NCI-H82 (cell line): Measurements from ENCODE around the gene PLOD3.
"Not testable (repeated sequence)": the region's sequence is repeated elsewhere in the genome, so short reads cannot be mapped to it uniquely, and the experiment has no call there.

Experiments used
- DNase-seq: peaks from one replicate; lab custom pipeline; 2025; lab: John Stamatoyannopoulos, UW

PLOD3 gene, protein sequence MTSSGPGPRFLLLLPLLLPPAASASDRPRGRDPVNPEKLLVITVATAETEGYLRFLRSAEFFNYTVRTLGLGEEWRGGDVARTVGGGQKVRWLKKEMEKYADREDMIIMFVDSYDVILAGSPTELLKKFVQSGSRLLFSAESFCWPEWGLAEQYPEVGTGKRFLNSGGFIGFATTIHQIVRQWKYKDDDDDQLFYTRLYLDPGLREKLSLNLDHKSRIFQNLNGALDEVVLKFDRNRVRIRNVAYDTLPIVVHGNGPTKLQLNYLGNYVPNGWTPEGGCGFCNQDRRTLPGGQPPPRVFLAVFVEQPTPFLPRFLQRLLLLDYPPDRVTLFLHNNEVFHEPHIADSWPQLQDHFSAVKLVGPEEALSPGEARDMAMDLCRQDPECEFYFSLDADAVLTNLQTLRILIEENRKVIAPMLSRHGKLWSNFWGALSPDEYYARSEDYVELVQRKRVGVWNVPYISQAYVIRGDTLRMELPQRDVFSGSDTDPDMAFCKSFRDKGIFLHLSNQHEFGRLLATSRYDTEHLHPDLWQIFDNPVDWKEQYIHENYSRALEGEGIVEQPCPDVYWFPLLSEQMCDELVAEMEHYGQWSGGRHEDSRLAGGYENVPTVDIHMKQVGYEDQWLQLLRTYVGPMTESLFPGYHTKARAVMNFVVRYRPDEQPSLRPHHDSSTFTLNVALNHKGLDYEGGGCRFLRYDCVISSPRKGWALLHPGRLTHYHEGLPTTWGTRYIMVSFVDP

DNA sequence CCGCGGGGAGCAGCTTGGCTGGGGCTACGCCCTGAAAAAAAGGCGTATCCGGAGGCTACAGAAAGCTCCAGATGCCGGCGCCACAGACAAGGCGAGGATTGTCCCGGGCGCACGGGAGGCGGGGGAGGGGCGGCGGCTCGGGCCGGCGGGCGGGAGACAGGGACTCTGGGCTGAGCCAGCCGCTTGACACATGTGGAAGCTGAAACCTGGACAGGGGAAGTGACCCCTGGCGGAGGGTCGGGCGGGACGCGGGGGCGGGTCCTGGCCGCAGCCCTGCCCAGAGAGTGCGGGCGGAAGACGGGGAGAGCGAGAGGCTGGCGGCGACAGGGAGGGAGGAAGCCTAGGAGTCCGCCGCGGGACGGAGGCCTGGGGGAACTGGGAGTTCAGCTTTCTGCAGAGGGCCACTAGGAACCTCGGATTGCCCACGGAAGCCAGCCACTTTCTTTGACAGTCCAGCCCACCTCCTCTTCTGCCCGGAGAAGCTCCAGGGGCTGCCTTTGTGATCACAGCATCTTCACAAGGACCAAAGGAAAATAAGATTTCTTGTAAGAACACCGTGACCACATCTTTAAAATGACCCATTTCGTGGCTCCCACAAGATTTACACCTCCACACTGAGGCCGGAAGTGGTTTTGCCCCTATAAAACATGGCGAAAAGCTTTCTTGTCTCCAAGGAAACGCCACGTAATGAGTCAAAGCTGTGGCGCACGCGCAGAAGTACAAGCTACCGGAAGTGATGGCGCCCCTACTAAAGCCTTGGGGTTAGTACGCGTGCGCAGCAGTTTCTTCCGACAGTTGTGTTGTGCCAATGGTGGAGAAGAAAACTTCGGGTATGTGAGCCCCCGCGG is at the start of gene PLOD3, which contains the start of gene ZNHIT1:
Gene PLOD3, minus strand, starts transcription at position 194 of the 848 bp plus-strand sequence. CDS start 307 bp downstream, outside the sequence.
Gene ZNHIT1, plus strand, starts transcription at position 778 of the 848 bp plus-strand sequence. Its CDS starts 31 bp downstream, at position 809.
- peak; percentile 99 for DNase-seq

- no peak for DNase-seq
Measured at GRCh38 chr7:101265622-101266516, 48.5 kb upstream of the PLOD3 start.

GRCh38 chr7:101264102-101264706 is 46.8 kb upstream of the PLOD3 start:
- DNase-seq = not testable (repeated sequence)

DNA sequence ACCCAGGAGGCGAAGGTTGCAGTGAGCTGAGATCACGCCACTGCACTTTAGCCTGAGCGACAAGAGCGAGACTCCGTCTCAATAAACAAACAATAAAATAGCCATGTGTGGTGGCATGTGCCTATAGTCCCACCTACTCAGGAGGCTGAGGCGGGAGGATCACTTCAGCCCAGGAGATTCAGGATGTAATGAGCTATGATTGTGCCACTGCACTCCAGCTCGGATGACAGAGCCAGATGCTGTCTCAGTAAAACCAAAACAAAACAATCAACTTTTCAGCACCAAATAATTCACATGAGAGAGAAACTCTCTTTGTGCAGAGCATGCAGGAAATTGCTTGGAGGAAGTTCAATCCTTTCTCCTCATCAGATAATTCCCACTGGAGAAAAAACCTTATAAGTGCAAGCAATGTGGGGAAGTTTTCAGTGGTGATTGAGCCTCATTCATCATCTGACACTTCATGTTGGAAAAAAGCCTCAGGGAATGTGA is 40.9 kb upstream of the PLOD3 start:
- DNase-seq = no peak

DNA sequence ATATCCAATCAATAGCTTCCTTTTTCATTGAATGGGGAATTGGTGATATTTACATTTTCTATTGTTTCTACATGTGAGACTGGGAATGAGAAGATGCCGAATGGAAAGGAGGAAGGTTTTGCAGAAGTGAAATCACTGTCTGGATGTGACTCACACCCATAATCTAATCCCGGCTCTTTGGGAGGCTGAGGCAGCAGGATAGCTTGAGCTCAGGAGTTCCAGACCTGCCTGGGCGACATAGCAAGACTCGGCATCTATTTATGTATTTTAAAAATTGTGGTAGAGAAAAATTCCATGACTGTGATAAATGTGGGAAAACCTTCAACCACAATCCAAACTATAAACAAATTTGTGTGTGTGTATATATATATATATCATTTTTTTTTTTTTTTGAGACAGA is 38.4 kb upstream of the PLOD3 start:
- DNase-seq = no peak

GRCh38 chr7:101253199-101253598 is 35.8 kb upstream of the PLOD3 start:
- DNase-seq = not testable (repeated sequence)

GRCh38 chr7:101251871-101252659 is 34.7 kb upstream of the PLOD3 start:
- DNase-seq = peak; percentile 98

DNA sequence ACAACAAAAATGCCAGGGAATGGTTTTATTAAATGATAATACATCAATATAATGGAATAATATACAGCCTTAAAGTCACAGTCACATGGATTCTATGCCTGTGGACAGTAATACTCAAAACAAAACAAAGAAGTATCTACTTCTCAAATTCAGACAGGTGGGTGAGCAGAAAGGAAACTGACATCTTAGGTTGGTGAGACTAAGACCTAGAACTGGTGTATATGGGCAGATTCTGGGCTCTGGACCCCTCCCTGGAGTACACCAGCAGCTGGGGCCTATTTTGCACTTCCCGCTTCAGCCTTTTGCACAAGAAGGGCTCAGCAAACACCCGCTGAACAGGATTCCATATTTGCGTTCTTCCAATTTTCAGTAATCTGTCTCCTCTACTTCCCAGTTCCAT is 32.9 kb upstream of the PLOD3 start:
- no peak for DNase-seq

DNA sequence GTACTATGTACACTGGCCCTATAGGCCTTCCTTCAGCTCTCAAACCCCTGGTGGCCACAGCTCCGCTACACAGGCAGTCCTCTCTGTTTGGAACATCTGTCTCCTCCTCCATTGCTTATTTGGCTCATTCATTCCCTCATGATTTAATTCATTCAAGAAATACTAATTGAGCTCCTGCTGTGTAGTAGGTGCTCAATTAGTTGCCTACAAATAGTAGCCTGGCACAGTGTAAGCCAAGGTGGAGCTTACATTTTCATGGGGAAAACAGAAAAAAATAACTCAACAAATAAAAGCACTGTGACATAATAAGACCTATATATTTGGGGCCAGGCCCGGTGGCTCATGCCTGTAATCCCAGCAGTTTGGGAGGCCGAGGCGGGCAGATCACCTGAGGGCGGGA is 30.9 kb upstream of the PLOD3 start:
- DNase-seq = no peak

DNA sequence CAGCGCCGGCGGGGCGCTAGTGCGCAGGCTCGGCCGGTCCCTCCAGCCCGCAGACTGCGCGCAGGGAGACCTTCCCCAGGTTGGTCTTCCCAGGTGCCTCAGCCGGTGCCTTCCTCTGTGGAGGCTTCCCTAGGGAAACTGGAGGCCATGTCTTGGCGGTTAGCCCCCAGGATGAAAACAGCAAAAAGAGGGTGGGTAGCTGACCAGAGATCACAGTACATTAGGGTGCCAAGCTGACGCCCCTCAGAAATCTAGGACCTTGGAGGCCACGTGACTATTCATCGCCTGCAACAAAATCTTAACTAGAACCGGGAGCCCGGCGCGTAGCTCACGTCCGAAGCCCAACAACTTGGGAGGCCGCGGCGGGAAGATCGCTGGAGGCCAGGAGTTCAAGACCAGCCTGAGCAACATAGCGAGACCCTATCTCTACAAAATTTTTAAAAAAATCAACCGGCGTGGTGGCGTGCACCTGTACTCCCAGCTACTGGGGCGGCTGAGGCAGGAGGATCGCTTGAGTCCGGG is 27.8 kb upstream of the PLOD3 start:
- DNase-seq = no peak

DNA sequence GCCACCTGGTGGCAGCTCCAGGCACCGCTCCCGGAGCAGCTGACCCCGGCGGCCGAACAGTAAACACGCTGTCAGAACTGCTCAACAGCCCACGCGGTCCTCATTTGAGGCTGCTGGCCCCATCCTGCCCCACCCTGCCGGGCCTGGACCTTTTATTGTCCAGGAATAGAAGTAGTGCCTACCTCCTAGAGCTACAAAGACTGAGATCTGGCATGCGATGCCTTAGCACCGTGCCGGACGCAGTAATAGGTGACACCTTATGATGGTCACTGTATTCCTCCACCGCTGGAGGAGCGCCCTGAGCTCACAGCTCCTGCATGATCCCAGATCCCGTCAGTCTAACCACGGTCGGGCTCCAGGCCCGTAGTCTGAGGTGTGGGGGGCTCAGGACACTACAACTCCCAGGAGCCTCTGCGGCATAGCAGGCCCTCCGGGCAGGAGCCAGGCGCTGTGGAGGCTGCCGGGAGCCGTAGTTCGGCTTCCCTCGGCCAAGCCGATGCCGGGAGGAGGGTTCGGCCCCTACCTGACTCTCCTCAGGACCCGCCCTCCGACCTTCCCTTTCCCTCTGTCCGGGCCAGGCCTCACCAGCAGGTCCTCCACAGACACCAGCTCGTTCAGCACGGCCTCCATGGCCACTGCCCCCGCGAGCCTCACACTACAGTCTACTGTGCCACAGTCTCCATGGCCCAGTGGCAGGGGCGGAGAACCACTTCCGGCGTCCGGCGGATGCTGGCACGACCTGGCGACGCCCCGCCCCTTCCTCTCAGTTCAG is 27.2 kb upstream of the PLOD3 start, which contains the start of gene FIS1:
Gene FIS1, minus strand, starts transcription at position 707 of the 772 bp plus-strand sequence. Its CDS starts 77 bp downstream, at position 630.
- DNase-seq = peak; percentile 96

DNA sequence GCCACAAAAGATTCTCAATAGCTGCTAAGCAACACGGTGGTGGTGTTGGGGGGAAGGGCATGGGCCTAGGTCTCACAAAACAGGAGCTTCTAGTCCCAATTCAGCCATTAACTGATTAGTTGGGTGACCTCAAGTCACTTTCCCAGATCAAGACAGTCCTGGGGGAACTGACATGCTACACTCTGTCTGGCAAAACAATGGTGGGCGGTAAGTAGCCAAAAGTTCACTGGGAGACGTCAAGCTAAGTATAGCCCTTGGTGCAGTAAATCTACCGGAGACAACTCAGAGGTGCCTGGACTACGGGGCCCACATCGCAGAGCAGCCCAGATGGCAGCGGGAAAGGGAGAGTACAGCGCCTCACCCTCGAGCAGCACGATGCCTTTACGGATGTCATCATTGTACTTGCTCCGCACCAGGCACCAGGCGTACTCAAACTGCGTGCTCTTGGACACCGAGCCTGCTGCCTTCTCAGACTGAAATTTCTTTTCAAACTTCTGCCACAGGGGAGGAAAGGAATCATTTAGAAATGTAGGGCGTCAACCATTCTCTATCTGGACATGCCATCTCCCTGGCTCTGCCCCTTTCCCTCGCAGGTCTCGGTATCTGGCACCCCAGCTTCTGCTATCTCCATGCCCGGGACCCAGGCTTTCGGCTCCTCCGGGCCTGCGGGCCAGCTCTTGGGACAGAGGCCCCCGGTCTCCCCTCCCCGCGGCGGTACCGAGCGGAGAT is 26.4 kb upstream of the PLOD3 start:
- peak; percentile 27 for DNase-seq

GRCh38 chr7:101241443-101242349 is 24.3 kb upstream of the PLOD3 start:
- DNase-seq = no peak

GRCh38 chr7:101241015-101241363 is 23.6 kb upstream of the PLOD3 start:
- no peak for DNase-seq

DNA sequence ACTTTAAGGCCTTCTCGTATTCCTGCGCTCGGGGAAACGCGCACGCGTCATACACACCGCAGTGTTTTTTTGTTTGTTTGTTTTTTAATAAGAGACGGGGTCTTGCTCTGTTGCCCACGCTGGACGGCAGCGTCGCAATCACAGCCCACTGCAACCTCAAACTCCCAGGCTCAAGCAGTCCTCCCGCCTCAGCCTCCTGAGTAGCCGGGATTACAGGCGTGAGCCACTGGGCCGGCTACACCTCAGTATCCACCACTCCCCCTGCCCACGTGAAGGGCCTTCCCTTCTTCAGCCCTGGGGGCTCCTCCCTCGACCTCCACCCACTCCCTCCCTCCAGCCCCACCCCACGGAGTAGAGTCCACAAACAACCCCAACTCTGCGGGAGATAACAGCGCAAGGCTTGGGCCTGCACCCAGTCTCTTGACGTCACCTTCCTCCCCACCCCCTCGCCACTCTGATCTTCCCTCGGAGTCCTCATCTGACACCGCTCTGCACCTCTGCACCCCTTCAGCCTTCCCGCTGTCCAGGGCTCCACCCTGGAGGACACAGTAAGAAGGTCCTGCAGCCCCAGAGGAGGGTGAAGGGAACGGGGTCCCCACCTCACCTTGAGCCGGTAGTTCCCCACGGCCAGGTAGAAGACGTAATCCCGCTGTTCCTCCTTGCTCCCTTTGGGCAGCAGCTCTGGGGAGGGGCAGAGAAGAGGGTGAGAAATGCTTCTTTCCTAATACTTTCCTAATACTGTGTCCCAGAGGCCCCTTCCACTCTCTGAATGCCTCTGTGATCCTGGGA is 23.0 kb upstream of the PLOD3 start:
- no peak for DNase-seq

DNA sequence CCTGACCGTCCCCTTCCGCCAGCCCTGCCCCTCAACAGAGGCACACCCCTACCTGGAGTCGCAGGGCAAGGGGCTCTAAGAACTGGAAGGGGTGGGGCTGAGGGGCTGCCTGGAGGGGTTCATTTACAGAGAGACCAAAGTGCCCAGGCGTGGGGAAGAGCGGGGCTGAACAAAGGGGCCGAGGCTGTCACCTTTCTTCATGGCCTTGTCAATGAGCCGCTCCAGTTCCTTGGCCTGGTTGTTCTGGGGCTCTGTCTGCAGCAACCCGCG is 22.5 kb upstream of the PLOD3 start:
- DNase-seq = no peak
